ENCODE data around the gene OR1S1. TPM values are rescaled to one million over a fixed set of nuclear protein-coding genes. Genes with fewer than 3 reads are reported as not detected.

OR1S1 gene
- total RNA-seq, 1 donor from 2014 or later: not detected

Other genes with a start within 250 kb of the OR1S1 start
- not detected for gene OR9Q1, start 188.8 kb upstream of the OR1S1 start, total RNA-seq
- gene OR6Q1, start 181.8 kb upstream of the OR1S1 start, total RNA-seq: not detected
- not detected for gene OR9I1, start 87.2 kb upstream of the OR1S1 start, total RNA-seq
- not detected for gene OR9Q2, start 23.6 kb upstream of the OR1S1 start, total RNA-seq
- gene OR1S2, start 8.6 kb upstream of the OR1S1 start, total RNA-seq: not detected
- gene OR10Q1, start 16.2 kb downstream of the OR1S1 start, total RNA-seq: not detected
- not detected for gene OR10W1, start 55.5 kb downstream of the OR1S1 start, total RNA-seq
- not detected for gene OR5B17, start 146.3 kb downstream of the OR1S1 start, total RNA-seq
- not detected for gene OR5B3, start 194.2 kb downstream of the OR1S1 start, total RNA-seq
- not detected for gene OR5B2, start 215.4 kb downstream of the OR1S1 start, total RNA-seq
- gene OR5B12, start 229.5 kb downstream of the OR1S1 start, total RNA-seq: not detected

Data from skin of body (tissue), 1 donor.